ENCODE measurements around the gene SMYD3. TPM values are rescaled to one million over a fixed set of nuclear protein-coding genes. Genes with fewer than 3 reads are reported as not detected.

Gene SMYD3
- total RNA-seq, 2 donors from 2014 or later, result 16.2 to 16.4 TPM

DNA sequence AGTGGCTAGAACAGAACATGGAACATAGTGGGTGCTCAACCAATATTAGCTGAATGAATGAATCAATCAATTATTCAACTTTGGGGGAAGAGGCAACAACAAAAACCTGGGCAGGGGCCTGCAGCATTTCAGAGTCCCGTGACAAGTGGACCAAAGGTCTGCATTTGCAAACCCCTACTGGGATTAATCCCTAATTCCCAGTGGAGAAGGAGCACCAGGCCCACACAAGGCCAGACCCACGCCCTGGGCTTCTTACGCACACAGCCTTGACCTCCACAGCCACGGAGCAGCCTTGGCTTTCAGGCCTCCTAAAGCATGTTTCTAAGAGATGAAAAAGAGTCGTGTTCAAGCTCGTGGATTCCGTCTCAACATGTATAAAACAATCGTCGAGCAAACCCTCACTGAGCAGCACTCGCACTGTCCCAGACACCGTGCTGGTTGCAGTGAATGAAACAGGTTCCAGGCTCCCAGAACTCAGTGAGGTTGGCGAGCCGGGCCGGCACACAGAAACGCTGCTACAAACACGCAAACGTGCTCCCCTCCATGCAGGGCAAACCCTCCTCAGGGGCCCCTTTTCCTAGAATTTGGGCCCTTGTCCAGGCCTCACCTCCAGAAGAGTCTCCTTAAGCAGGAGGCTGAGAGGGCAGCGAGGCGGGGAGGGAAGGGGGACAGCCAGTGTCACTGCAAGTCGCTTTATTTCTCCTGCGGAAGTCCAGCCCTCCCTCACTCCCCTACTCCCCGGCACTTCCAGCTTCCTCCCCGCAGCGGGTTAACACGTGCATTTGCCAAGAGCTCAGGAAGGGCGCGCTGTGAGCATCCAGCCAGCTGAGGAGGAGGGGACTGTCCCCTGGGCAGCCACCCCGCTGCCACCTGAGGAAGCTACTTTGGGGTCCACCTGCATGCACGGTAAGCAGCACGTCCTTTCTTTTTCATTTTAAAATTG is 795.8 kb downstream of the SMYD3 start:
- Histone ChIP-seq H3K4me1 (no peaks in the 10 kb centered on the region), H3K9me3 (no peaks in the 10 kb centered on the region), H3K27ac (no peak overlapping the region), H3K4me3 (no peak overlapping the region), H3K27me3 (no peaks in the 10 kb centered on the region), H3K9ac (ENCODE audit: low read depth in 2 of 2, low read length in 2 of 2) (no peak overlapping the region), H3K36me3 (no peaks in the 10 kb centered on the region)
- TF ChIP-seq, protein P1, sequence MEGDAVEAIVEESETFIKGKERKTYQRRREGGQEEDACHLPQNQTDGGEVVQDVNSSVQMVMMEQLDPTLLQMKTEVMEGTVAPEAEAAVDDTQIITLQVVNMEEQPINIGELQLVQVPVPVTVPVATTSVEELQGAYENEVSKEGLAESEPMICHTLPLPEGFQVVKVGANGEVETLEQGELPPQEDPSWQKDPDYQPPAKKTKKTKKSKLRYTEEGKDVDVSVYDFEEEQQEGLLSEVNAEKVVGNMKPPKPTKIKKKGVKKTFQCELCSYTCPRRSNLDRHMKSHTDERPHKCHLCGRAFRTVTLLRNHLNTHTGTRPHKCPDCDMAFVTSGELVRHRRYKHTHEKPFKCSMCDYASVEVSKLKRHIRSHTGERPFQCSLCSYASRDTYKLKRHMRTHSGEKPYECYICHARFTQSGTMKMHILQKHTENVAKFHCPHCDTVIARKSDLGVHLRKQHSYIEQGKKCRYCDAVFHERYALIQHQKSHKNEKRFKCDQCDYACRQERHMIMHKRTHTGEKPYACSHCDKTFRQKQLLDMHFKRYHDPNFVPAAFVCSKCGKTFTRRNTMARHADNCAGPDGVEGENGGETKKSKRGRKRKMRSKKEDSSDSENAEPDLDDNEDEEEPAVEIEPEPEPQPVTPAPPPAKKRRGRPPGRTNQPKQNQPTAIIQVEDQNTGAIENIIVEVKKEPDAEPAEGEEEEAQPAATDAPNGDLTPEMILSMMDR (IDR thresholded peaks at IDR 0.05), result no peak
- intact Hi-C loops (cut with DNase I), result no loop called here
- DNase-seq, result no peak

DNA sequence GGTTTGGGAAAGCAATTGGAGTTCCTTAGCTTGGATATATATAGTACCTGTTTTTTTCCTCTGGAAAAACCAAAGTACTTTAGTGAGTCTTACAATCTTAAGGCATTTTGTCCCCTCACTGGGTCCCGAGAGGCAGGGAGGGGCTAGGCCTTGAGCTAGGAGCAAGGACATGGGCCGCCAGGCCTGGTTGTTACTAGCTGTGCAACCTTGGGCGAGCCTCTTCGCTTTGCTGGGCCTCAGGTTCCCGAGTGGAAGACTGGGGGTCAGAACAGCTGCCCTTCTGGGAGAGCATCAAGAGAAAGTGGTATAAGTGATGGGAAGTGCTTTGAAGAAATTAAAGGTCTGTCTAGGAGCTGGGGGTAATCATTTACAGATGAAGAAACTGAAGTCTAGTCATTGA is 799.1 kb downstream of the SMYD3 start:
- TF ChIP-seq, protein P1 (IDR thresholded peaks at IDR 0.05), result no peak
- Histone ChIP-seq H3K27me3 (no peaks in the 10 kb centered on the region), H3K9me3 (no peaks in the 10 kb centered on the region), H3K4me3 (no peak overlapping the region), H3K27ac (no peak overlapping the region), H3K4me1 (no peaks in the 10 kb centered on the region), H3K9ac (ENCODE audit: low read depth in 2 of 2, low read length in 2 of 2) (no peak overlapping the region), H3K36me3 (no peaks in the 10 kb centered on the region)
- intact Hi-C loops (cut with DNase I), result no loop called here
- no peak for DNase-seq

DNA sequence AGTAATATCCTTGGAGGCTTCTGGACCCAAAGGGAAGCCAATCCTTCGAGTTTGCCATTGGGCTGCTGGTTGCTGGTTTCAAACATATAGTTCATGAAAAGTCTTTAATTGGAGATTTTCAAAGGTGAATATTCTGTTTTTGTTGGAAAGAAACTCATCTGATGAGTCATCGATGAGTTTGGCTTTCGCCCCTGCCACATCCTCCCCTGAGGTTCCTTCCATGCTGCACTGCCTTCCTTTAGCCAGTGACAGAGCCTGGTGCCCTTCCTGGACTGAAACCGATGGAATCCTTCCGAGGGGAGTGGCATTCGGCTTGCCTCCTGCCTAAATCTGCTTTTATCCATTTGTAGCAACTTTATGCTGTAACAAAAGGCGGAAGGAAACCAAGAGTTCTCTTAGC is 802.3 kb downstream of the SMYD3 start:
- Histone ChIP-seq H3K4me1 (no peaks in the 10 kb centered on the region), H3K27ac (no peak overlapping the region), H3K9ac (ENCODE audit: low read depth in 2 of 2, low read length in 2 of 2) (no peak overlapping the region), H3K4me3 (no peak overlapping the region), H3K36me3 (no peaks in the 10 kb centered on the region), H3K27me3 (no peaks in the 10 kb centered on the region), H3K9me3 (no peaks in the 10 kb centered on the region)
- DNase-seq, result no peak
- intact Hi-C loops (cut with DNase I), result no loop called here
- TF ChIP-seq, protein P1 (IDR thresholded peaks at IDR 0.05), result no peak

DNA sequence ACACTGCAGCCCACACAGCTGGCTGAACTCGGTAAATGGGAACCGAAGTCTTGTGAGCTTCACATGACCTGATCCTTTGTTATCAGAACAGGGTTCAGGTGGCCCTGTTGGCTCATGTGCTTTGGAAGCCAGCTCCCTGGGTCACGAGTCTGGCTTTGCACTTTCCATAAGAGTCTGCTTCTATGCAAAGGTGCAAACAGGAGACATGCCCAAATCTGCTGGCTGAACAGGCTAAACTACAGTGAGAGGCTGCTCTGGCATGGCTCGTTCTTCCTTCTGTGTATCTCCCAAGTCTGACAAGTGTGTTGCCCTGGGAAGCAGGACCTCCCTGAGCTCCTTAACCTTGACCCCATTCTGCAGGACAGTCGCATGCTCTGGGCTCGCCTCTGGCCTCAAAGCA is 802.7 kb downstream of the SMYD3 start:
- Histone ChIP-seq H3K27ac (no peak overlapping the region), H3K4me3 (no peak overlapping the region), H3K36me3 (no peaks in the 10 kb centered on the region), H3K4me1 (no peaks in the 10 kb centered on the region), H3K9ac (ENCODE audit: low read depth in 2 of 2, low read length in 2 of 2) (no peak overlapping the region), H3K9me3 (no peaks in the 10 kb centered on the region), H3K27me3 (no peaks in the 10 kb centered on the region)
- DNase-seq, result no peak
- TF ChIP-seq, protein P1 (IDR thresholded peaks at IDR 0.05), result no peak
- intact Hi-C loops (cut with DNase I), result no loop called here

DNA sequence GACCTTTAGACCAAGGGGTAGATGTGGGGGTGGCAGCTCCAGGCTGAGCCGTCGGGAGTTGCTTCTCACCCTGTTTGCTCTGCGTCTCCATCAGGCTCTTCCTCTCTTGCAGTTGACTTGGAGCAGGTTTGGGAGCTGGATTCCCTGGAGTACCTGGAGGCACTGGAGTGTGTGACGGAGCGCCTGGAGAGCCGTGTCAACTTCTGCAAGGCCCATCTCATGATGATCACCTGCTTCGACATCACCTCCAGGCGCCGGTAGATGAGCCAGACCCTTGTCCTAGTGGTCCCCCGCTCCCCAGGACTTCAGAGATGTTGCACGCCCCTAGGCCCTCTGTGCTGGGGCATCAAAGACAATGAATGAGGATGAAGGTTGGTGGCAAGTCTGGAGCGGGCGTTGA is 804.7 kb downstream of the SMYD3 start:
- no peak for DNase-seq
- Histone ChIP-seq H3K27ac (no peak overlapping the region), H3K9ac (ENCODE audit: low read depth in 2 of 2, low read length in 2 of 2) (no peak overlapping the region), H3K9me3 (no peaks in the 10 kb centered on the region), H3K4me1 (no peaks in the 10 kb centered on the region), H3K4me3 (no peak overlapping the region), H3K27me3 (no peaks in the 10 kb centered on the region), H3K36me3 (no peaks in the 10 kb centered on the region)
- intact Hi-C loops (cut with DNase I), result no loop called here
- TF ChIP-seq, protein P1 (IDR thresholded peaks at IDR 0.05), result no peak
